ENCODE results near the gene PHC2. TPM values are rescaled to one million over a fixed set of nuclear protein-coding genes. Genes with fewer than 3 reads are reported as not detected.
A peak's percentile ranks its signal among the peaks of the same experiment; 100 is the strongest.

The PHC2 gene
- total and polyA plus RNA-seq, 9 of the 15 experiments (the other 6 are each of a cell fraction or from before 2014, with no cell fraction given), result 3.1 to 67.6 (median 34.6) TPM

DNA sequence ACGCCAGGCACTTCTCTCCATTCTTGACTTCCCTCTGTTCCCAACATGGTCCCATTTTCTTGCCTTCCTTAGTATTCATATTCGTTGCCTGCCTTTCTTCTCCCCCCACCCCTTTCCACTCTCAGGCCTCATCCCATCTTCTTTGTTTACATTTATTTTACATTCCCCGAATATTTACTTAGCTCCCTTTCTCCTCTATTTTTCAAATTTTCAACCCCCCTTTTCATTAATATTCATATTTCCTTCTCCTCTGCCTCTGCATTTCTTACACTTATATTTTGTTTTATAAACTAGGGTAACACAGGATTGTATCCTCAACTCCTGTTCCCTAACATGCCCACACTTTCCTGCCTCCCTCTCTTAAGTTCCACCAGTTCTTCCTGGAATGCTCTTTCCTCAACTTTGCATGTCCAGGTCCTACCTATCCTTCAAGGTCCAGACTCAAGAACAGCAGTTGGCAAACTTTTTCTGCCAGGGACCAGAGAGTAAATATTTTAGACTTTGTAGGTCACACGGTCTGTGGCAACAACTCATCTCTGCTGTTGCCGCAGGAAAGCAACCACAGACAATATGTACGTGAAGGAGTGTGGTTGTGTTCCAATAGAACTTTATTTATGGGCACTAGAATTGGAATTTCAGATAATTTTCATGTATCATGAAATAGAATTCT, 80.1 kb downstream of the PHC2 start (continued):
- TF ChIP-seq ZNF609 (CRISPR knock-in tag; IDR thresholded peaks at IDR 0.05; ENCODE audit: borderline replicate concordance) (no peak), ZNF740 (CRISPR knock-in tag; IDR thresholded peaks at IDR 0.05) (peak; percentile 7; the same call in 1 of the 2 replicates), ZNF740 (tag; IDR thresholded peaks at IDR 0.05) (no peak), HDGF (IDR thresholded peaks at IDR 0.05) (peak; percentile 35; the same call in 1 of the 2 replicates), TAF7 (tag; IDR thresholded peaks at IDR 0.05) (no peak), TEAD1 (CRISPR knock-in tag; IDR thresholded peaks at IDR 0.05) (no peak), NR0B1 (IDR thresholded peaks at IDR 0.05; ENCODE audit: partially characterized antibody) (no peak), ELF4 (CRISPR knock-in tag; IDR thresholded peaks at IDR 0.05) (no peak), RFX7 (CRISPR knock-in tag; IDR thresholded peaks at IDR 0.05) (no peak)
- TF ChIP-seq, protein P1, sequence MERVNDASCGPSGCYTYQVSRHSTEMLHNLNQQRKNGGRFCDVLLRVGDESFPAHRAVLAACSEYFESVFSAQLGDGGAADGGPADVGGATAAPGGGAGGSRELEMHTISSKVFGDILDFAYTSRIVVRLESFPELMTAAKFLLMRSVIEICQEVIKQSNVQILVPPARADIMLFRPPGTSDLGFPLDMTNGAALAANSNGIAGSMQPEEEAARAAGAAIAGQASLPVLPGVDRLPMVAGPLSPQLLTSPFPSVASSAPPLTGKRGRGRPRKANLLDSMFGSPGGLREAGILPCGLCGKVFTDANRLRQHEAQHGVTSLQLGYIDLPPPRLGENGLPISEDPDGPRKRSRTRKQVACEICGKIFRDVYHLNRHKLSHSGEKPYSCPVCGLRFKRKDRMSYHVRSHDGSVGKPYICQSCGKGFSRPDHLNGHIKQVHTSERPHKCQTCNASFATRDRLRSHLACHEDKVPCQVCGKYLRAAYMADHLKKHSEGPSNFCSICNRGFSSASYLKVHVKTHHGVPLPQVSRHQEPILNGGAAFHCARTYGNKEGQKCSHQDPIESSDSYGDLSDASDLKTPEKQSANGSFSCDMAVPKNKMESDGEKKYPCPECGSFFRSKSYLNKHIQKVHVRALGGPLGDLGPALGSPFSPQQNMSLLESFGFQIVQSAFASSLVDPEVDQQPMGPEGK (CRISPR knock-in tag; IDR thresholded peaks at IDR 0.05; ENCODE audit: borderline replicate concordance), result no peak

Measured in K562 (cell line).